Measurements from ENCODE around the gene PHF20. TPM values are rescaled to one million over a fixed set of nuclear protein-coding genes. Genes with fewer than 3 reads are reported as not detected.

The PHF20 gene
- polyA plus RNA-seq, 3 donors: 54.7 to 78.2 (median 73.6) TPM

GRCh38 chr20:35738410-35739179 lies 33.2 kb upstream of the PHF20 start:
- intact Hi-C loops (cut with micrococcal nuclease): loop anchor here in 1 of 2 donors (5.0 kb wide), 1 partner anchor 36 kb away; no protein-coding TSS in a partner anchor
- H3K27ac Mint-ChIP-seq: peak overlapping the region in 3 of 7 donors; percentile 25 to 43 (median 30)

More at GRCh38 chr20:35738410-35739179, 33.2 kb upstream of the PHF20 start:
- Mint-ChIP-seq H3K9me3 (no peaks in the 10 kb centered on the region), H3K36me3 (peaks cover 50 to 74% of the 10 kb centered on the region in 2 donors), H3K27me3 (ENCODE audit: low read depth in 3 of 3) (no peaks in the 10 kb centered on the region), H3K4me3 (no peak overlapping the region), H3K4me1 (peaks cover 35% of the 10 kb centered on the region)
- no peak overlapping the region for H3K9ac ChIP-seq (ENCODE audit: insufficient read depth, low read length, poor library complexity, severe bottlenecking)
- H3K4me3 ChIP-seq (replicated peaks in 1 of 3; ENCODE audit: low read depth in 2 of 3, low read length in 3 of 3): no peak overlapping the region
- TF ChIP-seq, protein P1, sequence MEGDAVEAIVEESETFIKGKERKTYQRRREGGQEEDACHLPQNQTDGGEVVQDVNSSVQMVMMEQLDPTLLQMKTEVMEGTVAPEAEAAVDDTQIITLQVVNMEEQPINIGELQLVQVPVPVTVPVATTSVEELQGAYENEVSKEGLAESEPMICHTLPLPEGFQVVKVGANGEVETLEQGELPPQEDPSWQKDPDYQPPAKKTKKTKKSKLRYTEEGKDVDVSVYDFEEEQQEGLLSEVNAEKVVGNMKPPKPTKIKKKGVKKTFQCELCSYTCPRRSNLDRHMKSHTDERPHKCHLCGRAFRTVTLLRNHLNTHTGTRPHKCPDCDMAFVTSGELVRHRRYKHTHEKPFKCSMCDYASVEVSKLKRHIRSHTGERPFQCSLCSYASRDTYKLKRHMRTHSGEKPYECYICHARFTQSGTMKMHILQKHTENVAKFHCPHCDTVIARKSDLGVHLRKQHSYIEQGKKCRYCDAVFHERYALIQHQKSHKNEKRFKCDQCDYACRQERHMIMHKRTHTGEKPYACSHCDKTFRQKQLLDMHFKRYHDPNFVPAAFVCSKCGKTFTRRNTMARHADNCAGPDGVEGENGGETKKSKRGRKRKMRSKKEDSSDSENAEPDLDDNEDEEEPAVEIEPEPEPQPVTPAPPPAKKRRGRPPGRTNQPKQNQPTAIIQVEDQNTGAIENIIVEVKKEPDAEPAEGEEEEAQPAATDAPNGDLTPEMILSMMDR (IDR thresholded peaks at IDR 0.05): no peak
- H2AFZ ChIP-seq (ENCODE audit: insufficient read depth, low read depth, low read length, poor library complexity, severe bottlenecking): no peak overlapping the region
- H3K9me3 ChIP-seq (replicated peaks in 1 of 2; ENCODE audit: control insufficient read depth in 1 of 2, insufficient read depth in 1 of 2, low read length in 2 of 2): no peaks in the 10 kb centered on the region
- peaks cover 95% of the 10 kb centered on the region for H3K79me2 ChIP-seq (ENCODE audit: insufficient read depth, low read length)
- WGBS (ENCODE audit: insufficient coverage): no CpG with 5 or more reads among the region's 4 CpGs
- peaks cover 79% of the 10 kb centered on the region for H4K20me1 ChIP-seq (ENCODE audit: insufficient read depth, low read length)
- no peak for DNase-seq
- peaks cover 70 to 71% of the 10 kb centered on the region in 2 donors for H3K36me3 ChIP-seq (replicated peaks in 1 of 2; ENCODE audit: control insufficient read depth in 1 of 2, insufficient read depth in 2 of 2, low read length in 2 of 2)
- peak overlapping the region; percentile 22 for H3K4me2 ChIP-seq (replicated peaks; ENCODE audit: extremely low read depth, low read length, poor library complexity, severe bottlenecking)
- no peak overlapping the region for H3K27ac ChIP-seq (ENCODE audit: low read depth in 1 of 2, low read length in 2 of 2)
- H3K27me3 ChIP-seq (ENCODE audit: control insufficient read depth in 2 of 2, insufficient read depth in 2 of 2, low read length in 2 of 2): no peaks in the 10 kb centered on the region
- peaks cover 24 to 47% of the 10 kb centered on the region in 2 donors for H3K4me1 ChIP-seq (ENCODE audit: control insufficient read depth in 1 of 2, insufficient read depth in 2 of 2, low read length in 2 of 2)
